Cardiac fibroblast (primary cell): Measurements from ENCODE around the gene SLC35F4.

Experiments used
- DNase-seq, 2 donors: peaks; one replicate each; pipeline versions ENCODE4 v3.0.0 to v3.0.0-alpha.2; 2010; ENCODE audit warnings: low read depth in 2 of 2
- H3K4me3 ChIP-seq, 2 donors: replicated peaks in 1 of 2; 1 replicate in 1 of 2; 2 replicates in 1 of 2; pipeline ENCODE4 v1.5.1; 2011; ENCODE audit warnings: low read depth in 2 of 2, low read length in 2 of 2, mild to moderate bottlenecking in 2 of 2, moderate library complexity in 1 of 2
- TF ChIP-seq, protein P1 (sequence below): IDR thresholded peaks from one replicate; pipeline ENCODE4 v1.5.1; 2011; ENCODE audit warnings: low read depth, mild to moderate bottlenecking, low read length, inconsistent platforms

SLC35F4 gene

DNA sequence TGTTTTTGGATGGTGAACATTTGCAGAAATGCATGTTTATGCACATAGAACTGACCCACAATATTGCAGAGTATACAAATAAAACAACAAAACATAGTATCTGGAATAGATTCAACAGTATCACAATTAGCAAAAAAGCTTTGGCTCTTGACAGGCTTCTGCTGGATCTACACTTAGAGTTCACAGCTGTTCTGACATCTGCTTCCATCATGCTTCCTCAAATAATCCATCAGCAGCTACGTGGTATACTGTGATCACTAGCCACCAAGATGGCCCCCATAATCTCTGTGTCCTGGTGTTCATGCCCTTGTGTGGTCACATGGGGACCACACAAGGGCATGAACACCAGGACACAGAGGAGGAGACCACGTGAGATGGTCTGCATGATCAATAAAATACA is 205.7 kb downstream of the SLC35F4 start:
- DNase-seq = no peak
- TF ChIP-seq, protein P1, sequence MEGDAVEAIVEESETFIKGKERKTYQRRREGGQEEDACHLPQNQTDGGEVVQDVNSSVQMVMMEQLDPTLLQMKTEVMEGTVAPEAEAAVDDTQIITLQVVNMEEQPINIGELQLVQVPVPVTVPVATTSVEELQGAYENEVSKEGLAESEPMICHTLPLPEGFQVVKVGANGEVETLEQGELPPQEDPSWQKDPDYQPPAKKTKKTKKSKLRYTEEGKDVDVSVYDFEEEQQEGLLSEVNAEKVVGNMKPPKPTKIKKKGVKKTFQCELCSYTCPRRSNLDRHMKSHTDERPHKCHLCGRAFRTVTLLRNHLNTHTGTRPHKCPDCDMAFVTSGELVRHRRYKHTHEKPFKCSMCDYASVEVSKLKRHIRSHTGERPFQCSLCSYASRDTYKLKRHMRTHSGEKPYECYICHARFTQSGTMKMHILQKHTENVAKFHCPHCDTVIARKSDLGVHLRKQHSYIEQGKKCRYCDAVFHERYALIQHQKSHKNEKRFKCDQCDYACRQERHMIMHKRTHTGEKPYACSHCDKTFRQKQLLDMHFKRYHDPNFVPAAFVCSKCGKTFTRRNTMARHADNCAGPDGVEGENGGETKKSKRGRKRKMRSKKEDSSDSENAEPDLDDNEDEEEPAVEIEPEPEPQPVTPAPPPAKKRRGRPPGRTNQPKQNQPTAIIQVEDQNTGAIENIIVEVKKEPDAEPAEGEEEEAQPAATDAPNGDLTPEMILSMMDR = no peak

DNA sequence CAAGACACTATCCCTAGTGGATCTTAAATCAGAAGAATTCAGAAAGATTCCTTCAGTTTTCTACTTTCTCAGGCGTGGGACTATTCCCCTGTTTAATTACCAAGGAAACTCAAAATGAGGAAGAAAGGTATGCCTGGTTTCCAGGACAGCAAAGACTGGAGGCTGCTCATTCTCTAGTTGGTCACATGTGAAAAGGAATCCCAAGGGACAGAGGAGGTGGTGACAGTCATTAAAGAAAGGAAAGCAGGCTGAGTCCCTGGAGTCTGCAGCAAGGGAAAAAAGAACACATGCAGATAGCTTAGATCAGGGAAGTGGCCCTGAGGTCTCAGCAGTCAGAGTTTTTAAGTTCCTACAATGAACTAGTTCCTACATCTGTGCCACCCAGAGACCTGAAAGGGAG is 206.8 kb downstream of the SLC35F4 start:
- TF ChIP-seq, protein P1 = no peak

More for the DNA sequence above, 205.7 kb downstream of the SLC35F4 start:
- no peak overlapping the region for H3K4me3 ChIP-seq

DNA sequence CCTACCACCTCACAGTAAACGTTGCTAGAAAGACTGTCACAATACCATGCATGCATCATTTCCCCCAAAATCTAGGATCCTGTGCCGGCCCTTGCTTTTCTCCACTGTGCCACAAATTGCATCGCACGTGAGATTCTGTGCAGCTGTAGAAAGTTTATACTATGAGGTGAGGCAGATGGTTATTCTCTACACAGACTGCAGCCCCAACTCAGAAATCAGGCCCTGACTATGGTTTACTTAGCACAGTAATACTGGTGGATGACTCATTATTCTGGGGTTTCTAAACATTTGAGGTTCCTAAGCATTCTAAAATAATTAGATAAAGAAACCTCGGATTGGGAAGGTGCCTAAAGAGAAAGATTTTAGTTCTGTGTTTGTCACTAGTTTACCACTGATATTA is 208.4 kb downstream of the SLC35F4 start:
- peak in 1 of 2 donors; percentile 2 for DNase-seq
- TF ChIP-seq, protein P1 = no peak
- H3K4me3 ChIP-seq = no peak overlapping the region

More for the DNA sequence above, 206.8 kb downstream of the SLC35F4 start:
- H3K4me3 ChIP-seq = no peak overlapping the region
- no peak for DNase-seq

DNA sequence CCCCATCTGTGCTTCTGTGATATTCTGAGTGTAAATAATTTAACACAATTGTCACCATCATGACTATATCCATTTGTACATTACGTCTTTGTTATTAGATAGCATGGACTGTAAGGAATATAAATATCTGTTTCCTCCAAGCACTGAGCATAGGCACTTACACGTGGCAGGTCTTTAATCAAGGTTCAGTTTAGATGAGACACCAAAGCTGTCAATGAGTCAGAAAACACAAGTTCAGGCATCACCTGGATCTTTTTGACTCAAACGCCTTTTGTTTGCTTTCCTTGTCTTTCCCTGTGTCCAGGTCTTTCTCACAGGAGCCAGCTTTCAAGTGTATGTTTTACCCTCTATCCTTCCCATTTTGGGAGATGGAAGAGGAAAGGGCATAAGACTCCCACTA is 209.0 kb downstream of the SLC35F4 start:
- TF ChIP-seq, protein P1 = no peak
- no peak for DNase-seq
- H3K4me3 ChIP-seq = no peak overlapping the region

DNA sequence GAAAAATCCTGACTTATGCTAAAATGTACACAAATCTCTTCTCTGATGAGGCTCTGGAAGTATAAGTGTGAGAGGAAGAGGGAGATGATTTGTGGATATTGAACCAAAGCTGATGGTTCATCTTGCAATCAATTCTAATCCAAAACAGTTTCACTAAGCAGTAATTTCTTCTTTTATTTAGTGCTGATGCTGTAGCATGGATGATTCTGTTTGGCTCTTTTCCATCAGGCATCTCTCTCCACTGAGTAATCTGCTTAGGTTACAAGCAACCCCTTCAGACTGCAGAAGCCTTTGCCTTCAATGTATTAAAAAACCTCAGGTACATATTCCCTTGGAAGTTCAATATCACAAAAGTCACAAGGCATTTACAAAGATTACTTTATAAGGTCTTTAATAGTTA is 213.1 kb downstream of the SLC35F4 start:
- H3K4me3 ChIP-seq = no peak overlapping the region
- DNase-seq = no peak
- TF ChIP-seq, protein P1 = no peak

DNA sequence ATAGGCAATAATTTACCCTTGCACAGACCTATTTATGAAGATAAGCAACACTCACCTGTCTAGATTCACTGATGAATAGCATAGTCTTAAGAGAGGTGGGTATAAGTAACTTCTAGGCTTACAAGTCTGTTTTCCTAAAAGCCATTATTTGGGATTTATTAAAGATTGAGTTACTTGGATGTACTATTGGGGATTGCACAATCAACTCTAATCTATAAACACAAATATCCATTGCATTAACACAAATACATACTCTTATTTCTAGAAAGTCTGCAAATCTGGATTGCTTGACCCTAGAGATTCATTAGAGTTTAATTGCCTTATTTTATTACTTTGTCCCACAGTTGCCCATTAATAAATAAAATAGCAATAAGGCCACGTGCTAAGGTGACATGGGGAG is 224.1 kb downstream of the SLC35F4 start:
- DNase-seq = no peak
- TF ChIP-seq, protein P1 = no peak
- no peak overlapping the region for H3K4me3 ChIP-seq

DNA sequence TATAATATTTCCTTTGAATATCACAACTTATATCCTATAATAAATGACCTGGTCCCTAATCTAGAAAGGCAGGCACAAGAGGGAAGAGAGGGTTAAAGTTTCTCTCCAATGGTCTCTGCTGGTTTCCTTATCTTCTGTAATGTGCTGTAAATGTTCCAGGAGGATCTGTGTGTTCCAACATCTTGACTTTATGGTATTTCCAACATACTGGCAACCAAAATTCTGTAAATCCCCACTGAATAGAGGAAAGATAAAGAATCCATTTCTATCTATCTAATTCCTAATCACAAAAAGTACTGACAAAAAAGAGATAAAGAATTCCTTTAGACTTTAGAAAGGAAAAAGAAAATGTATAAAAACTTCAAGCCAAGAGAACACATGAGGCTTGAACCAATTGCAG is 225.9 kb downstream of the SLC35F4 start:
- DNase-seq = no peak
- TF ChIP-seq, protein P1 = no peak
- H3K4me3 ChIP-seq = no peak overlapping the region
